Measurements from ENCODE around the gene EIF4E1B.
A peak's percentile ranks its signal among the peaks of the same experiment; 100 is the strongest.

The EIF4E1B gene

GRCh38 chr5:176646049-176646706 is 15.7 kb downstream of the EIF4E1B start:
- no peak overlapping the region for H3K4me3 ChIP-seq (ENCODE audit: low read depth, low read length)
- POLR2A ChIA-PET: interaction anchor here (1.3 to 1.8 kb wide), 3 partner anchors 12 to 109 kb away, joined by 4 to 8 read pairs (median 5); partner anchors contain the start of gene RNF44
- CTCF ChIA-PET: interaction anchor here (1.0 to 15.6 kb wide), 9 partner anchors 10 to 229 kb away, joined by 3 to 190 read pairs (median 4); partner anchors contain the start of genes EIF4E1B and SNCB
- TF ChIP-seq CTCF (IDR thresholded peaks at IDR 0.05; ENCODE audit: insufficient read depth, low read length, missing control alignments): no peak
- no peak for DNase-seq (ENCODE audit: low read depth, low spot score)

GRCh38 chr5:176646707-176647029 is 16.2 kb downstream of the EIF4E1B start:
- ChIA-PET POLR2A (interaction anchor here (0.6 to 1.8 kb wide), 5 partner anchors 11 to 265 kb away, joined by 3 to 8 read pairs (median 4); partner anchors contain the start of gene RNF44), CTCF (interaction anchor here (0.7 to 15.6 kb wide), 10 partner anchors 11 to 917 kb away, joined by 3 to 190 read pairs (median 4); partner anchors contain the start of genes EIF4E1B and SNCB)
- TF ChIP-seq CTCF (IDR thresholded peaks at IDR 0.05; ENCODE audit: insufficient read depth, low read length, missing control alignments): no peak
- H3K4me3 ChIP-seq (ENCODE audit: low read depth, low read length): peak overlapping the region; percentile 54
- DNase-seq (ENCODE audit: low read depth, low spot score): no peak

- ChIA-PET CTCF (interaction anchor here (0.7 to 15.6 kb wide), 11 partner anchors 11 to 918 kb away, joined by 3 to 190 read pairs (median 4); partner anchors contain the start of genes EIF4E1B and SNCB), POLR2A (interaction anchor here (0.5 to 1.8 kb wide), 8 partner anchors 11 to 434 kb away, joined by 3 to 8 read pairs (median 4); partner anchors contain the start of gene RNF44)
- TF ChIP-seq CTCF (IDR thresholded peaks at IDR 0.05; ENCODE audit: insufficient read depth, low read length, missing control alignments): peak; percentile 46
- peak; percentile 84 for DNase-seq (ENCODE audit: low read depth, low spot score)
- H3K4me3 ChIP-seq (ENCODE audit: low read depth, low read length): peak within 1 kb of the TSS; percentile 81
Observed at GRCh38 chr5:176647030-176647842, 16.8 kb downstream of the EIF4E1B start, which contains the start of gene TSPAN17. Gene TSPAN17, plus strand, starts transcription at chr5:176647484. Its CDS starts 132 bp downstream, at chr5:176647616.

GRCh38 chr5:176647843-176648473 is 17.5 kb downstream of the EIF4E1B start:
- CTCF ChIA-PET: interaction anchor here (0.8 to 15.6 kb wide), 5 partner anchors 11 to 463 kb away, joined by 3 to 190 read pairs (median 7); no protein-coding TSS in a partner anchor
- POLR2A ChIA-PET: no interaction called here

GRCh38 chr5:176648474-176649194 is 18.2 kb downstream of the EIF4E1B start:
- DNase-seq (ENCODE audit: low read depth, low spot score): no peak
- H3K4me3 ChIP-seq (ENCODE audit: low read depth, low read length): peak overlapping the region; percentile 81
- POLR2A ChIA-PET: no interaction called here
- no peak for TF ChIP-seq CTCF (IDR thresholded peaks at IDR 0.05; ENCODE audit: insufficient read depth, low read length, missing control alignments)
- CTCF ChIA-PET: interaction anchor here (1.2 to 15.6 kb wide), 3 partner anchors 11 to 462 kb away, joined by 3 to 190 read pairs (median 7); no protein-coding TSS in a partner anchor

More at GRCh38 chr5:176647843-176648473, 17.5 kb downstream of the EIF4E1B start:
- peak overlapping the region; percentile 81 for H3K4me3 ChIP-seq (ENCODE audit: low read depth, low read length)
- no peak for DNase-seq (ENCODE audit: low read depth, low spot score)
- no peak for TF ChIP-seq CTCF (IDR thresholded peaks at IDR 0.05; ENCODE audit: insufficient read depth, low read length, missing control alignments)

Measured in AG04449 (cell line).